ENCODE data around the gene RPS14.

RPS14 gene

GRCh38 chr5:150412319-150413175 lies 37.0 kb downstream of the RPS14 start, which contains the start of gene CD74:
Gene CD74 (minus strand): TSS chr5:150412910. CDS start chr5:150412749, 161 bp downstream.
- no peak for DNase-seq

- no peak for DNase-seq
Measured at GRCh38 chr5:150411245-150411979, 38.1 kb downstream of the RPS14 start.

- peak; percentile 27 for DNase-seq
Measured at GRCh38 chr5:150410524-150411244, 38.9 kb downstream of the RPS14 start.

- DNase-seq: peak; percentile 62
Measured at GRCh38 chr5:150409638-150410523, 39.7 kb downstream of the RPS14 start.

- DNase-seq: no peak
Measured at GRCh38 chr5:150408231-150408943, 41.2 kb downstream of the RPS14 start.

- no peak for DNase-seq
Measured at GRCh38 chr5:150407096-150407720, 42.3 kb downstream of the RPS14 start.

GRCh38 chr5:150406723-150407095 lies 42.8 kb downstream of the RPS14 start:
- DNase-seq: no peak

- DNase-seq: no peak
Measured at GRCh38 chr5:150406103-150406722, 43.3 kb downstream of the RPS14 start.

- DNase-seq: no peak
Measured at GRCh38 chr5:150404941-150405816, 44.4 kb downstream of the RPS14 start.

- no peak for DNase-seq
Measured at GRCh38 chr5:150404535-150404934, 45.0 kb downstream of the RPS14 start.

- DNase-seq: no peak
Measured at GRCh38 chr5:150404121-150404520, 45.4 kb downstream of the RPS14 start.

- no peak for DNase-seq
Measured at GRCh38 chr5:150402901-150403342, 46.6 kb downstream of the RPS14 start.

- no peak for DNase-seq
Measured at GRCh38 chr5:150402229-150402773, 47.2 kb downstream of the RPS14 start.

GRCh38 chr5:150401376-150402228 lies 47.9 kb downstream of the RPS14 start:
- no peak for DNase-seq

GRCh38 chr5:150401076-150401375 lies 48.5 kb downstream of the RPS14 start:
- no peak for DNase-seq

GRCh38 chr5:150400316-150401075 lies 49.0 kb downstream of the RPS14 start:
- no peak for DNase-seq

- no peak for DNase-seq
Measured at GRCh38 chr5:150399524-150400211, 49.9 kb downstream of the RPS14 start.

Data from NCI-H524 treated with DMSO at 0.1 percent for 48 hours (cell line).